Pulmonary artery endothelial cell (primary cell): ENCODE data around the gene TMCO1. TPM values are rescaled to one million over a fixed set of nuclear protein-coding genes. Genes with fewer than 3 reads are reported as not detected.
"Not testable (repeated sequence)": the region's sequence is repeated elsewhere in the genome, so short reads cannot be mapped to it uniquely, and the experiment has no call there.

Experiments
- DNase-seq: peaks from one replicate; pipeline ENCODE4 v3.0.0-alpha.2; 2011; ENCODE audit warnings: low read depth, low spot score
- total RNA-seq: library from RNA; depleted of rRNA; stranded (reverse); fragments of >200 nt; gene quantifications from 2 replicates; pipeline ENCODE4 v1.2.3, GENCODE V29; 2014

The TMCO1 gene
- total RNA-seq, 1 donor from 2014 or later = 59.5 TPM

- DNase-seq = no peak
Measured at GRCh38 chr1:165686971-165687433, 81.7 kb downstream of the TMCO1 start.

GRCh38 chr1:165686121-165686970, 82.3 kb downstream of the TMCO1 start:
- DNase-seq = no peak

- no peak for DNase-seq
Measured at GRCh38 chr1:165683848-165684485, 84.7 kb downstream of the TMCO1 start.

- not testable (repeated sequence) for DNase-seq
Measured at GRCh38 chr1:165680773-165681172, 87.9 kb downstream of the TMCO1 start.

- DNase-seq = no peak
Measured at GRCh38 chr1:165680303-165680702, 88.4 kb downstream of the TMCO1 start.

- no peak for DNase-seq
Measured at GRCh38 chr1:165679282-165680036, 89.2 kb downstream of the TMCO1 start.

- no peak for DNase-seq
Measured at GRCh38 chr1:165678509-165678908, 90.2 kb downstream of the TMCO1 start.

Other genes with a start within 250 kb of the TMCO1 start
- not detected in 2 replicates for gene LRRC52, start 224.9 kb downstream of the TMCO1 start, total RNA-seq
- 128 and 204 TPM in 2 replicates for gene MGST3, start 137.6 kb downstream of the TMCO1 start, total RNA-seq
- gene ALDH9A1, start 70.3 kb downstream of the TMCO1 start, total RNA-seq = 75.6 and 79.9 TPM in 2 replicates
- 134 and 138 TPM in 2 replicates for gene UCK2, start 58.7 kb upstream of the TMCO1 start, total RNA-seq